ENCODE results near the gene TMPRSS2. TPM values are rescaled to one million over a fixed set of nuclear protein-coding genes. Genes with fewer than 3 reads are reported as not detected.

Gene TMPRSS2
- total RNA-seq, 1 donor from 2014 or later = 0.99 TPM

DNA sequence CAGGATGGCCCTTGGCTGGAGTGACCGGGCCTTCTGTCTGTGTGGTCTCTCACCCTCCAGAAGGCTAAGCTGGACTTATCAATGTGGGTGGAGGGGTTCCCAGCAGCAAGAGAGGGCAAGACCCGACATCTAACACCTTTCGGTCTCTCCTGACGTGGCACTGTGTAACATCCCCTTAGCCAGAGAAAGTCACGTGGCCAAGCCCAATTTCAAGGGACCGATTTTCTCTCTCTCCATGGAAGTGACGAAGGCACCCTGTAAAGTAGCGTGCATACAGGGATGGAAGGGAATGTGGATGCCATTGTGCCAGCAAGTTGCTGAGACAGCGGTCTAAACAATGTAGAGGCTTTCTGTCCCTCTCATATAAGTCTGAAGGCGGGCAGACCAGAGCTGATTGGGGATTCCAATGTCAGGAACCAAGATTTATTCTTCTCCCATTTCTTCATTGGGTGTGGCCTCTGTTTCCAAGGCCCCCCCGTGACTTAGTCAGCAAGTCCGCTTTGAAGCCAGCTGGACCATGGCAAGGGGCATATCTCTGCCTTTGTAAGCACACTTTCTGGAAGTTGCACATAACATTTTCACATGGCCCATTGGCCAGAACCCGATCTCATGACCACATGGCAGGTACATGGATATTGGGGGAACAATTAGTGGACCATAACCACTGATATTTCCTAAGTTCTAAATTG lies 69.4 kb downstream of the TMPRSS2 start:
- Histone ChIP-seq H3K27ac (no peak overlapping the region), H3K79me2 (ENCODE audit: low read depth) (no peaks in the 10 kb centered on the region), H3K4me3 (no peak overlapping the region), H4K20me1 (ENCODE audit: low read depth) (no peaks in the 10 kb centered on the region), H3K27me3 (no peaks in the 10 kb centered on the region), H3K4me1 (no peaks in the 10 kb centered on the region), H3F3A (ENCODE audit: low read depth) (no peaks in the 10 kb centered on the region), H2AFZ (replicated peaks) (no peak overlapping the region), H3K9ac (no peak overlapping the region), H3K4me2 (no peak overlapping the region), H3K36me3 (no peaks in the 10 kb centered on the region), H3K9me3 (ENCODE audit: low read depth) (no peaks in the 10 kb centered on the region)
- no peaks in the 10 kb centered on the region for H3K27me3 Mint-ChIP-seq (ENCODE audit: insufficient read depth, low read depth)
- TF ChIP-seq, protein P1, sequence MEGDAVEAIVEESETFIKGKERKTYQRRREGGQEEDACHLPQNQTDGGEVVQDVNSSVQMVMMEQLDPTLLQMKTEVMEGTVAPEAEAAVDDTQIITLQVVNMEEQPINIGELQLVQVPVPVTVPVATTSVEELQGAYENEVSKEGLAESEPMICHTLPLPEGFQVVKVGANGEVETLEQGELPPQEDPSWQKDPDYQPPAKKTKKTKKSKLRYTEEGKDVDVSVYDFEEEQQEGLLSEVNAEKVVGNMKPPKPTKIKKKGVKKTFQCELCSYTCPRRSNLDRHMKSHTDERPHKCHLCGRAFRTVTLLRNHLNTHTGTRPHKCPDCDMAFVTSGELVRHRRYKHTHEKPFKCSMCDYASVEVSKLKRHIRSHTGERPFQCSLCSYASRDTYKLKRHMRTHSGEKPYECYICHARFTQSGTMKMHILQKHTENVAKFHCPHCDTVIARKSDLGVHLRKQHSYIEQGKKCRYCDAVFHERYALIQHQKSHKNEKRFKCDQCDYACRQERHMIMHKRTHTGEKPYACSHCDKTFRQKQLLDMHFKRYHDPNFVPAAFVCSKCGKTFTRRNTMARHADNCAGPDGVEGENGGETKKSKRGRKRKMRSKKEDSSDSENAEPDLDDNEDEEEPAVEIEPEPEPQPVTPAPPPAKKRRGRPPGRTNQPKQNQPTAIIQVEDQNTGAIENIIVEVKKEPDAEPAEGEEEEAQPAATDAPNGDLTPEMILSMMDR (IDR thresholded peaks at IDR 0.05) = no peak
- no peak for TF ChIP-seq EZH2phosphoT487 (IDR thresholded peaks at IDR 0.05)
- TF ChIP-seq EZH2 (IDR thresholded peaks at IDR 0.05) = no peak
- H3K27ac Mint-ChIP-seq = no peak overlapping the region
- DNase-seq (ENCODE audit: low spot score) = no peak
- no peaks in the 10 kb centered on the region for H3K36me3 Mint-ChIP-seq
- H3K4me3 Mint-ChIP-seq = no peak overlapping the region
- no peaks in the 10 kb centered on the region for H3K4me1 Mint-ChIP-seq
- peaks cover 4% of the 10 kb centered on the region for H3K9me3 Mint-ChIP-seq

DNA sequence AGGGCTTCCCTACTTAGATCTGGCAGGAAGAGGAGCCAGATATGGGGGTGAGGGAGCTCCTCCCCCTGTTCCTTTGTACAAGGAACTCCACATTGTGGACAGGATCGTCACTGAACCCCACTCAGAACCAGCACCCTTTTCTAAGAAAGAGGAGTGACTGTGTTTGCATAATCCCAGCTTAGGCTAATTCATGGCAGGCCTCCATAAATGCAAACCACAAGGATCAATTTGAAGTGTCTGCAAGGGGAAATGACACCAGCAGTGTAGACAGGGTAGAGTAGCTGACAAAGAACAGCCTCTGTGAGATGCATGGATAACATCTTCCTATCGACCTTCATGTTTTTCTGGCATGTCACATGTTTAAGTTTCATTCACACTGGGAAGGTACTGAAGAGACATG lies 70.2 kb downstream of the TMPRSS2 start:
- no peak overlapping the region for H2AFZ ChIP-seq (replicated peaks)
- no peaks in the 10 kb centered on the region for H3K79me2 ChIP-seq (ENCODE audit: low read depth)
- no peak overlapping the region for H3K9ac ChIP-seq
- H3K9me3 ChIP-seq (ENCODE audit: low read depth) = no peaks in the 10 kb centered on the region
- H3K9me3 Mint-ChIP-seq = peaks cover 4% of the 10 kb centered on the region
- H3K27ac ChIP-seq = no peak overlapping the region
- TF ChIP-seq, protein P1 (IDR thresholded peaks at IDR 0.05) = no peak
- TF ChIP-seq EZH2phosphoT487 (IDR thresholded peaks at IDR 0.05) (no peak), EZH2 (IDR thresholded peaks at IDR 0.05) (no peak)
- no peaks in the 10 kb centered on the region for H3K4me1 Mint-ChIP-seq
- DNase-seq (ENCODE audit: low spot score) = no peak
- no peak overlapping the region for H3K27ac Mint-ChIP-seq
- no peak overlapping the region for H3K4me2 ChIP-seq
- H3K27me3 ChIP-seq = no peaks in the 10 kb centered on the region
- no peak overlapping the region for H3K4me3 Mint-ChIP-seq
- no peaks in the 10 kb centered on the region for H4K20me1 ChIP-seq (ENCODE audit: low read depth)
- no peaks in the 10 kb centered on the region for H3F3A ChIP-seq (ENCODE audit: low read depth)
- H3K4me3 ChIP-seq = no peak overlapping the region
- H3K4me1 ChIP-seq = no peaks in the 10 kb centered on the region
- no peaks in the 10 kb centered on the region for H3K36me3 Mint-ChIP-seq
- peaks cover 2% of the 10 kb centered on the region for H3K27me3 Mint-ChIP-seq (ENCODE audit: insufficient read depth, low read depth)
- H3K36me3 ChIP-seq = no peaks in the 10 kb centered on the region

DNA sequence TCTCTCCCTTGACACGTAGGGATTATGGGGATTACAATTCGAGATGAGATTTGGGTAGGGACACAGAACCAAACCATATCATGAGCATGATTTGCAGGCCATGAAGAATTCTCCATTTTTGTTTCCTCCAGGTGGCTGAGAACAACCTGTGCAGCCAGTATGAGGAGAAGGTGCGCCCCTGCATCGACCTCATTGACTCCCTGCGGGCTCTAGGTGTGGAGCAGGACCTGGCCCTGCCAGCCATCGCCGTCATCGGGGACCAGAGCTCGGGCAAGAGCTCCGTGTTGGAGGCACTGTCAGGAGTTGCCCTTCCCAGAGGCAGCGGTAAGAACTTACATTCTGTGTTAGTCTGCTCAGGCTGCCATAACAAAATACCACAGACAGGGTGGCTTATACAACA lies 72.3 kb downstream of the TMPRSS2 start:
- H3K36me3 Mint-ChIP-seq = no peaks in the 10 kb centered on the region
- Histone ChIP-seq H3K27me3 (no peaks in the 10 kb centered on the region), H3K79me2 (ENCODE audit: low read depth) (no peaks in the 10 kb centered on the region), H3F3A (ENCODE audit: low read depth) (no peaks in the 10 kb centered on the region), H3K4me3 (no peak overlapping the region), H2AFZ (replicated peaks) (no peak overlapping the region), H3K27ac (no peak overlapping the region), H4K20me1 (ENCODE audit: low read depth) (no peaks in the 10 kb centered on the region), H3K9ac (no peak overlapping the region), H3K36me3 (no peaks in the 10 kb centered on the region), H3K4me2 (no peak overlapping the region), H3K4me1 (no peaks in the 10 kb centered on the region), H3K9me3 (ENCODE audit: low read depth) (no peaks in the 10 kb centered on the region)
- TF ChIP-seq, protein P1 (IDR thresholded peaks at IDR 0.05) = no peak
- H3K9me3 Mint-ChIP-seq = peaks cover 4% of the 10 kb centered on the region
- H3K27me3 Mint-ChIP-seq (ENCODE audit: insufficient read depth, low read depth) = peaks cover 2% of the 10 kb centered on the region
- H3K4me1 Mint-ChIP-seq = peaks cover 2% of the 10 kb centered on the region
- H3K4me3 Mint-ChIP-seq = no peak overlapping the region
- DNase-seq (ENCODE audit: low spot score) = no peak
- no peak overlapping the region for H3K27ac Mint-ChIP-seq
